Astrocyte (in vitro differentiated cells and primary cell): ENCODE data around the gene VSX1.

Experiments used
- EZH2 ChIP-seq: IDR thresholded peaks from 2 replicates; pipeline ENCODE4 v1.6.1; 2012; ENCODE audit warnings: mild to moderate bottlenecking, low read length, inconsistent platforms; ENCODE audit not compliant: insufficient read depth
- TF ChIP-seq, protein P1 (sequence below): IDR thresholded peaks from 2 replicates; pipeline ENCODE4 v1.5.1; 2011; ENCODE audit warnings: low read depth, mild to moderate bottlenecking, inconsistent platforms, low read length, moderate library complexity; ENCODE audit not compliant: insufficient read depth

DNA sequence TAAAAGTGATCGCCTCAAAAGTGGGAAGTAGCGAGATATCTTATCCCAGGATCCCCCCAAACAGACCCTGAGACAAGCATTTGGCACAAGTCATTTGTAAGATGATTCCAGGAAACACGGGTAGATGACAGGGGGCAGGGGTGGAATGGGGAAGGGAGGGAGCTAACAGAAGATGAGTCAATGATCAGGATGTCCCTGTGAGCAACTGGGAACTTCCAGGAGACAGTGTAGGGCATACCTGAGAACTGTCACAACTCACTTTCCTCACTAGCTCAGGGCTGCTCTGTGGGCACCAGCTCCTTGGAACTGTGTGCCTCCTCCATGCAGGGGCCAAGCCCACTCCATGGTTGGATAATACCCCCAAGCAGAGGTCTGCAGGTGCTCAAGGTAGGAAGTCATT is 38.5 kb upstream of the VSX1 start:
- TF ChIP-seq, protein P1, sequence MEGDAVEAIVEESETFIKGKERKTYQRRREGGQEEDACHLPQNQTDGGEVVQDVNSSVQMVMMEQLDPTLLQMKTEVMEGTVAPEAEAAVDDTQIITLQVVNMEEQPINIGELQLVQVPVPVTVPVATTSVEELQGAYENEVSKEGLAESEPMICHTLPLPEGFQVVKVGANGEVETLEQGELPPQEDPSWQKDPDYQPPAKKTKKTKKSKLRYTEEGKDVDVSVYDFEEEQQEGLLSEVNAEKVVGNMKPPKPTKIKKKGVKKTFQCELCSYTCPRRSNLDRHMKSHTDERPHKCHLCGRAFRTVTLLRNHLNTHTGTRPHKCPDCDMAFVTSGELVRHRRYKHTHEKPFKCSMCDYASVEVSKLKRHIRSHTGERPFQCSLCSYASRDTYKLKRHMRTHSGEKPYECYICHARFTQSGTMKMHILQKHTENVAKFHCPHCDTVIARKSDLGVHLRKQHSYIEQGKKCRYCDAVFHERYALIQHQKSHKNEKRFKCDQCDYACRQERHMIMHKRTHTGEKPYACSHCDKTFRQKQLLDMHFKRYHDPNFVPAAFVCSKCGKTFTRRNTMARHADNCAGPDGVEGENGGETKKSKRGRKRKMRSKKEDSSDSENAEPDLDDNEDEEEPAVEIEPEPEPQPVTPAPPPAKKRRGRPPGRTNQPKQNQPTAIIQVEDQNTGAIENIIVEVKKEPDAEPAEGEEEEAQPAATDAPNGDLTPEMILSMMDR: no peak
- TF ChIP-seq EZH2: no peak
